Measurements from ENCODE around the gene TAS2R10.

DNA sequence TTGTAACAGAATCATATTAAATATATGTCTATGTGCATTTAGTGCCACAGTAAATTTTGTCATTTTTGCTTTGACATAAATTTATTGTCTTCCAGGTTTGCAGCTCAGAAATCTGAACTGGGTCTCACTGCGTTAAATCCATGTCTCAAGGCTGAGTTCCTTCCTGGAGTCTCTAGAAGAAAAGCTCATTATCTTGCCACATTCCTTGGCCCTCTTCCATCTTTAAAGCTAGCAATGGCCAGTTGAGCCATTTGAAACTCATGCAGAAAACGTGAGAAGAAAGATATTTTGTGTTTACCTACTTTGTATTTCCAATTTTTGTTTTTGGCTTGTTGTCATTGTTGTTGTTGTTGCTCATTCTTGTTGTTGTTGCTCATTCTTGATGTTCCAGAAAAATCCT lies 47.2 kb upstream of the TAS2R10 start:
- TF ChIP-seq CTCF (conservative IDR thresholded peaks at IDR 0.05; ENCODE audit: low read depth, low read length) (no peak), EZH2 (IDR thresholded peaks at IDR 0.05; ENCODE audit: borderline replicate concordance, low read depth, low read length, poor library complexity, severe bottlenecking) (no peak)
